HG02610 (cell line): ENCODE results near the gene SEC22A.

ENCODE experiments used
- ATAC-seq: cut with Tn5 transposase; IDR thresholded peaks from one replicate; pipeline ENCODE4 v1.9.1; 2021; ENCODE audit warnings: mild to moderate bottlenecking, moderate library complexity; ENCODE audit not compliant: unreplicated experiment

The SEC22A gene

GRCh38 chr3:123201557-123202427, at the start of gene SEC22A:
SEC22A (plus strand) TSS chr3:123201943; CDS start chr3:123209218, 7,275 bp downstream.
- ATAC-seq = peak; percentile 99

- no peak for ATAC-seq
These were observed 49.1 kb upstream of the SEC22A start for GRCh38 chr3:123152687-123153086.

GRCh38 chr3:123153125-123154019, 48.4 kb upstream of the SEC22A start:
- ATAC-seq = no peak

DNA sequence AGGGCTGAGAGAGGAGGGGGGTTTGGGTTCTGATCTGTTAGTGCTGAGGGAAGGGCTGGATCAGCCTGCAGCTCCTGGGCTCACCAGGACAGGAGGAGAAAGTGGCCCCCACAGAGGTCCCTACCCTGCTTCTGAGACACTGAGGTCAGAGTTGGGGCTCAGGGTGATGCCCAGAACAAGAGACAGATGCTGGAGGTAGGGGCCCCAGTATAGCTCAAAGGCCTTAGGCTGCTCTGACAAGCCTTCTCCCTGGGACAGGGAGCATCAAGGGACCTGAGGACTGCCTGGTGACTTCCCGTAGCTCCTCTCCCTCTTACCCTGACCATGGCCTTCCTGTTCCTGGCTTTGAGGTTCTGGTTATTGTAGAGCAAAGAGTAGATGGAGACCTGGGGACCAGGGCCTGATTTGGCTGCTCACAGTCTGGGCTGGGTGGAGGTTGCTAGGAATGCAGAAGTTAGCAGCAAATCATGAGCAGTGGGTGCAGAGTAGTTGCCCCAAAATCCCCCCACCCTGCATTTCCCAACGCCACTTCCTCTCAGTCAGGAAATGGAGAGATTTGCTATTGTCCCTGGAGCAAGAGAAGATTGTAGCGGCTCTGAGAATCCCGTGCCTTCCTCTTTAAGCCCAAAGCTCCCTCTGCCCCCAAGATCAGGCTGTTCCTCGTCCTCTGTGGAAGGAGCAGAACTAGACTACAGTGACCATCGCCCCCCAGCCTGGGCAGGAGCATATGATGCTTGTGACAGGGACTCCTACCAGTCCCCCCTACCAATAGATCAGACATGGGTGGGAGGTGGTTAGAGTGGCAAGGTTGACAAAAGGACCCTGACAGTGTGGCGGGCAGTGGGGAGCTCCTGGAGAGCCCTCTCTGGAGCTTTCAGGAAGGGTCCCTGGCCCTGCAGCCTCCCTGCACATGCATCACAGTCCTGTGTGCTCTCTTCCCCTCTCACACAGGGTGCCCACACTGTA, 47.4 kb upstream of the SEC22A start:
- no peak for ATAC-seq

GRCh38 chr3:123155471-123156011, 46.2 kb upstream of the SEC22A start:
- no peak for ATAC-seq

- no peak for ATAC-seq
These were observed 45.3 kb upstream of the SEC22A start for GRCh38 chr3:123156276-123156995.

- no peak for ATAC-seq
These were observed 44.5 kb upstream of the SEC22A start for GRCh38 chr3:123157209-123157597.

- no peak for ATAC-seq
These were observed 44.0 kb upstream of the SEC22A start for GRCh38 chr3:123157598-123158287.

GRCh38 chr3:123158330-123158729, 43.4 kb upstream of the SEC22A start:
- no peak for ATAC-seq

- ATAC-seq = no peak
These were observed 42.8 kb upstream of the SEC22A start for GRCh38 chr3:123158899-123159390.

GRCh38 chr3:123159926-123160635, 41.7 kb upstream of the SEC22A start:
- no peak for ATAC-seq

GRCh38 chr3:123161167-123161566, 40.6 kb upstream of the SEC22A start:
- no peak for ATAC-seq

DNA sequence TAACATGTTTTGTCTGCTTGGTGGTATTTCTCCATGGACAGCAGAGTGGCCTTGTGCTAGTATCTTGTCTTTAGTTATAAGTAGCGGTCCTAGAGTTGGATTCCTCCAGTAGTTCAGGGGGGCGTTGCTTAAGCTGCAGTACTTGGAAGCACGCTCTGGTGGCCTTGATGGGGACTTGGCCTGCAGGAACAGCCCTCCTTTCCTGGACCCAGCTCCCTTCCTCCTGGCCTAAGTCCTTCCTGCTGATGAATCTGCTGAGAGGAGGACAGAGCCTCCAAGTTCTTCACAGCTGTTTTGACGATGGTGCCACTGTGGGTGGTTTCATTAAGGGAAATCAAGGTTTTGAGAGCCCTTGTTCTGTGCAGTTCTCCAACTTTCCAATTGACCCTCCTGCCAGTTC, 38.6 kb upstream of the SEC22A start:
- no peak for ATAC-seq

DNA sequence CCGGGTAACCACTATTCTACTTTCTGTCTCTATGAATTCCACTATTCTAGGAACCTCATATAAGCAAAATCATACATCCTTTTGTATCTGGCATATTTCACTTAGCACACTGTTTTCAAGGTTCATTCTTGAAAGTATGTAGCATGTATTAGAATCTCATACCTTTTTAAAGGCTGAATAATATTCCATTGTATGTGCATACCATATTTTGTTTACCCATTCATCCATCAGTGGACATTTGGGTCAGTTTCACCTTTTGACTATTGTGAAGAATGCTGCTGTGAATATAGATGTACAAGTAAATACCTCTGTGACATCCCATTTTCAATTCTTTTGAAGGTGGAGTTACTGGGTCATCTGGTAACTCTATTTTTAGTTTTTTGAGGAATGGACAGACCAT, 36.6 kb upstream of the SEC22A start:
- no peak for ATAC-seq

- no peak for ATAC-seq
These were observed 34.1 kb upstream of the SEC22A start for GRCh38 chr3:123167686-123168085.

GRCh38 chr3:123168122-123168521, 33.6 kb upstream of the SEC22A start:
- no peak for ATAC-seq

DNA sequence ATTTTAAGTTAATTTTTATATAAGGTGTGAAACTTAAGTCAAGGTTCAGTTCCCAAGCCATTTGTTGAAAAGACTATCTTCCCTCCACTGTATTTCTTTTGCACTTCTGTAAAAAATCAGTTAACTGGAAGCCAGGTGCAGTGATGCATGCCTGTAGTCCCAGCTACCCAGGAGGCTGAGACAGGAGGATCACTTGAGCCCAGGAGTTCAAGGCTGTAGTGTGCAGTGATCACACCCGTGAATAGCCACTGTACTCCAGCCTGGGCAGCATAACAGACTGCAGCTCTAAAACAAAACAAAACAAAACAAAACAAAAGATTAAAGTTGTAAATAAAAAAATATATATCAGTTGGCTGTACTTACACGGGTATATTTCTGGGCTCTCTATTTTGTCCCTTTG, 33.1 kb upstream of the SEC22A start:
- ATAC-seq = no peak

GRCh38 chr3:123169492-123169929, 32.2 kb upstream of the SEC22A start:
- no peak for ATAC-seq
